DND-41 (cell line): ENCODE measurements around the gene XRCC2.

Experiments
- ATAC-seq: fragments of 200-7000 bp; cut with Tn5 transposase; 3 replicates; pipeline ENCODE4 v1.9.1; 2021; ENCODE audit warnings: low read depth; ENCODE audit not compliant: insufficient read depth
- DNase-seq: peaks from one replicate; pipeline ENCODE4 v3.0.0-alpha.2; 2020
- H2AFZ ChIP-seq: 2 replicates; pipeline ENCODE4 v1.6.0; 2012; ENCODE audit warnings: low read depth, low read length
- H3K27ac ChIP-seq: 2 replicates; pipeline ENCODE4 v1.5.1; 2012; ENCODE audit warnings: low read length, inconsistent platforms
- H3K27me3 ChIP-seq: fragments of 200-600 bp; sonication (generic); 2 replicates; pipeline ENCODE4 v1.6.0; 2012; ENCODE audit warnings: low read length, mild to moderate bottlenecking, inconsistent platforms; ENCODE audit not compliant: insufficient read depth, poor library complexity
- H3K36me3 ChIP-seq: 2 replicates; pipeline ENCODE4 v1.5.1; 2012; ENCODE audit warnings: low read length, inconsistent platforms; ENCODE audit not compliant: insufficient read depth
- H3K4me1 ChIP-seq: 2 replicates; pipeline ENCODE4 v1.5.1; 2012; ENCODE audit warnings: mild to moderate bottlenecking, low read length; ENCODE audit not compliant: insufficient read depth
- H3K4me2 ChIP-seq: 2 replicates; pipeline ENCODE4 v1.6.0; 2012; ENCODE audit warnings: mild to moderate bottlenecking, moderate library complexity, low read length, inconsistent platforms; ENCODE audit not compliant: insufficient read depth
- H3K4me3 ChIP-seq, 2 experiments: fragments of 200-600 bp in 1 of 2; shearing (Covaris generic) in 1 of 2; 2 replicates each; pipeline ENCODE4 v1.5.1; 2012 to 2016; ENCODE audit warnings: inconsistent platforms in 2 of 2, low read length in 2 of 2, mild to moderate bottlenecking in 2 of 2, low read depth in 1 of 2, moderate library complexity in 1 of 2
- H3K79me2 ChIP-seq: 2 replicates; pipeline ENCODE4 v1.6.0; 2012; ENCODE audit warnings: low read length, inconsistent platforms; ENCODE audit not compliant: insufficient read depth
- H3K9ac ChIP-seq: 2 replicates; pipeline ENCODE4 v1.6.0; 2012; ENCODE audit warnings: low read depth, mild to moderate bottlenecking, inconsistent platforms, low read length, moderate library complexity
- H3K9me3 ChIP-seq: 2 replicates; pipeline ENCODE4 v1.5.1; 2012; ENCODE audit warnings: low read length, moderate library complexity, mild to moderate bottlenecking, inconsistent platforms; ENCODE audit not compliant: insufficient read depth, severe bottlenecking
- H4K20me1 ChIP-seq: 2 replicates; pipeline ENCODE4 v1.6.0; 2012; ENCODE audit warnings: low read length; ENCODE audit not compliant: insufficient read depth
- EZH2 ChIP-seq: IDR thresholded peaks from 3 replicates; pipeline ENCODE4 v1.6.1; 2012; ENCODE audit warnings: borderline replicate concordance, low read depth, mild to moderate bottlenecking, moderate library complexity, low read length, inconsistent platforms; ENCODE audit not compliant: severe bottlenecking
- TF ChIP-seq, protein P1 (sequence below): IDR thresholded peaks from 2 replicates; pipeline ENCODE4 v1.5.1; 2012; ENCODE audit warnings: borderline replicate concordance, low read length, moderate library complexity, mild to moderate bottlenecking; ENCODE audit not compliant: poor library complexity, severe bottlenecking; ENCODE audit errors: extremely low read depth

XRCC2 gene

DNA sequence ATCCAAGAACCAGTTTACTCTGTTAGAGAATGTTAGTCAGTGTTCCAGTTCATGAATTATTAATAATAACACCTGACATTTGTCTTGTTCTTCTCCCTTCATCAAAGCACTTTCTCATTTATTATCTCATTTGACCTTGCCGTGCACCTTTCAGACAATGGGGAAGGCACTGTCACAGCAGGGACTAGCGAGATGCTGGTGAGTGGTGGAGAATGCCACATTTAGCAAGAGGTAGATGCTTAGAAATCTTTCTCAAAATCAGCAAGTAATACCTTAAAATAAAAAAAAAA, 34.2 kb upstream of the XRCC2 start:
- H3K4me3 ChIP-seq, result no peak overlapping the region
- H3K4me2 ChIP-seq, result no peak overlapping the region
- ATAC-seq (no peak), DNase-seq (no peak)
- no peaks in the 10 kb centered on the region for H3K79me2 ChIP-seq
- no peak overlapping the region for H2AFZ ChIP-seq
- no peak for TF ChIP-seq EZH2
- TF ChIP-seq, protein P1, sequence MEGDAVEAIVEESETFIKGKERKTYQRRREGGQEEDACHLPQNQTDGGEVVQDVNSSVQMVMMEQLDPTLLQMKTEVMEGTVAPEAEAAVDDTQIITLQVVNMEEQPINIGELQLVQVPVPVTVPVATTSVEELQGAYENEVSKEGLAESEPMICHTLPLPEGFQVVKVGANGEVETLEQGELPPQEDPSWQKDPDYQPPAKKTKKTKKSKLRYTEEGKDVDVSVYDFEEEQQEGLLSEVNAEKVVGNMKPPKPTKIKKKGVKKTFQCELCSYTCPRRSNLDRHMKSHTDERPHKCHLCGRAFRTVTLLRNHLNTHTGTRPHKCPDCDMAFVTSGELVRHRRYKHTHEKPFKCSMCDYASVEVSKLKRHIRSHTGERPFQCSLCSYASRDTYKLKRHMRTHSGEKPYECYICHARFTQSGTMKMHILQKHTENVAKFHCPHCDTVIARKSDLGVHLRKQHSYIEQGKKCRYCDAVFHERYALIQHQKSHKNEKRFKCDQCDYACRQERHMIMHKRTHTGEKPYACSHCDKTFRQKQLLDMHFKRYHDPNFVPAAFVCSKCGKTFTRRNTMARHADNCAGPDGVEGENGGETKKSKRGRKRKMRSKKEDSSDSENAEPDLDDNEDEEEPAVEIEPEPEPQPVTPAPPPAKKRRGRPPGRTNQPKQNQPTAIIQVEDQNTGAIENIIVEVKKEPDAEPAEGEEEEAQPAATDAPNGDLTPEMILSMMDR, result no peak
- peaks cover 6% of the 10 kb centered on the region for H3K9me3 ChIP-seq
- no peaks in the 10 kb centered on the region for H4K20me1 ChIP-seq
- peaks cover 4% of the 10 kb centered on the region for H3K27me3 ChIP-seq
- no peaks in the 10 kb centered on the region for H3K36me3 ChIP-seq
- no peak overlapping the region for H3K27ac ChIP-seq
- no peak overlapping the region for H3K9ac ChIP-seq
- H3K4me1 ChIP-seq, result no peaks in the 10 kb centered on the region

DNA sequence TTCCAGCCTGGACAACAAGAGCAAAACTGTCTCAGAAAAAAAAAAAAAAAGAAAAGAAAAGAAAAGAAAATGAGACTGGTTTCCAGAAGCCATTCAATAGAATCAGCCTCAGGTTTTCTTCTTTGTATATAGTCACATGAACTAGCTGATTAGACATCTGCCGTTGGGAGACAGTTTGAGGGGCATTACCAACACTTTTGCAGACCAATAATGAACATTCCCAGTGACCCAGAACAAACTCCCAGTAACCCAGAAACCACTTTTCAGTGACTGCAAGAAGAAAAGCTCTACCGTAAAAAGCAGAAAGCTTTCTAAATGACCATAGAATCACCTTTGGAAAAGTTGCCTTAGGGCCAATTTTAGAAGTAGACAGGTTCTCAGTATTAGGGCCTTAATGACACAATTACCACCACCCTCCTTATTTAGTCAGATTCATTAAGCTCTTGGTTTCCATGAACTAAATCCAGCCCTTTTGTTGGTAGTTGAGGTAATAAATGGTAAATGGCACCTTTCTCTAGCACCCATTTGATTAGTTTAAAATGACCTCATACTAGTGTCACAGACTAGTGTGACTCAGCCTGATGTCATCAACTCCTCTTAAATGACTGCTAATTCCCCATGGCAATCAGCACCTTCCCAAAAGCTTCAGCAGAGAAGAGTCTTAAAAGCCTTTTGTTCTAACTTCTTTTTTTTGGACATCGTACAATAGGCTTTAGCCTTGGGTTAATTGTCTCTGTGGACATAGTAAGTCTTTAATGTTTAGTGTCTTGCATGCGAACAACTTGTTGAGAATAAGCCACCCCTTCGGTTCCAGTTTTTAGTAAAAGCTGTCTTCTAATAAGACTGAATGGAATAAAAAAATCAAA, 33.6 kb upstream of the XRCC2 start:
- H3K9me3 ChIP-seq, result peaks cover 12% of the 10 kb centered on the region
- no peak overlapping the region for H2AFZ ChIP-seq
- TF ChIP-seq, protein P1, result no peak
- no peak for TF ChIP-seq EZH2
- peaks cover 4% of the 10 kb centered on the region for H3K27me3 ChIP-seq
- H4K20me1 ChIP-seq, result no peaks in the 10 kb centered on the region
- H3K9ac ChIP-seq, result no peak overlapping the region
- ATAC-seq (no peak), DNase-seq (no peak)
- no peak overlapping the region for H3K4me2 ChIP-seq
- no peak overlapping the region for H3K4me3 ChIP-seq
- H3K79me2 ChIP-seq, result no peaks in the 10 kb centered on the region
- H3K27ac ChIP-seq, result no peak overlapping the region
- H3K4me1 ChIP-seq, result no peaks in the 10 kb centered on the region
- no peaks in the 10 kb centered on the region for H3K36me3 ChIP-seq

DNA sequence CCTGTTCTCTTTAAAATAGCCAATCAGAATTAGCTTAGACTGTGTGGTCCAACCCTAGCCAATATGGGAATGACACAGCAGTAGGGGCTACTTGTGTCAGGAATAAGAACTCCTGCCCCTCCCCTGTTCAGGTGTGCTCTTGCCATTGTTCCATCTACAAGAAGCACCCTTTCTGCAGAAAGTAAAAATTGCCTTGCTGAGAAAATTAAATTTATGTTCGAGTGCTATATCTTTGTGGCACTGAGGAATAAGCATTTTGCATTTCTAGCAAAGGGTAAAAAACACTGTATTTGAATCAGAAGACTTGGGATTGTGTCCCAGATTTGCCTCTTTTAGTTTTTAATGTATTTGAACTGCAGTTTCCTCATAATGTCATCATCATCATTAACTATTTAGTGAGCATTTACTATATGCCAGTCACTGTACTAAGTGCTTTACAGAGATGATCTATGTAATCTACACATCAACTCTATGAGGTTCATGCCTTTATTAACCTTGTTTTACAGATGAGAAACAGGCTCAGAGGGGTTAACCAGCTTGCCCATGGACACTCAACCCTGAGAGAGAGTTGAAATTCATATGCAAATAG, 28.9 kb upstream of the XRCC2 start:
- Histone ChIP-seq H3K27me3 (peaks cover 4% of the 10 kb centered on the region), H3K9me3 (peaks cover 15% of the 10 kb centered on the region), H3K27ac (no peak overlapping the region), H3K9ac (no peak overlapping the region), H3K36me3 (no peaks in the 10 kb centered on the region), H3K4me3 (no peak overlapping the region), H2AFZ (no peak overlapping the region), H3K4me2 (no peak overlapping the region), H3K79me2 (no peaks in the 10 kb centered on the region), H4K20me1 (no peaks in the 10 kb centered on the region), H3K4me1 (no peaks in the 10 kb centered on the region)
- TF ChIP-seq EZH2, result no peak
- TF ChIP-seq, protein P1, result no peak
- no peak for DNase-seq
- no peak for ATAC-seq
